Activated naive CD8-positive, alpha-beta T cell (primary cell): ENCODE results near the gene BTD.

ENCODE experiments used
- H3K27ac Mint-ChIP-seq: one replicate; pipeline ENCODE4 v1.8.0; 2021; ENCODE audit warnings: mixed read lengths
- H3K27me3 Mint-ChIP-seq: one replicate; pipeline ENCODE4 v1.8.0; 2021; ENCODE audit warnings: mixed read lengths
- H3K36me3 Mint-ChIP-seq: one replicate; pipeline ENCODE4 v1.8.0; 2021; ENCODE audit warnings: mixed read lengths
- H3K4me1 Mint-ChIP-seq: one replicate; pipeline ENCODE4 v1.8.0; 2021; ENCODE audit warnings: low read depth, mixed read lengths
- H3K4me3 Mint-ChIP-seq: one replicate; pipeline ENCODE4 v1.8.0; 2021; ENCODE audit warnings: mild to moderate bottlenecking, mixed read lengths
- H3K9me3 Mint-ChIP-seq: one replicate; pipeline ENCODE4 v1.8.0; 2021; ENCODE audit warnings: low read depth, mixed read lengths

Gene BTD

GRCh38 chr3:15690748-15691147, 89.2 kb downstream of the BTD start:
- H3K4me1 Mint-ChIP-seq = peaks cover 3% of the 10 kb centered on the region
- no peak overlapping the region for H3K4me3 Mint-ChIP-seq
- no peak overlapping the region for H3K27ac Mint-ChIP-seq
- H3K36me3 Mint-ChIP-seq = peaks cover 12% of the 10 kb centered on the region
- no peaks in the 10 kb centered on the region for H3K9me3 Mint-ChIP-seq
- H3K27me3 Mint-ChIP-seq = no peaks in the 10 kb centered on the region

GRCh38 chr3:15693355-15693754, 91.8 kb downstream of the BTD start:
- no peak overlapping the region for H3K27ac Mint-ChIP-seq
- no peaks in the 10 kb centered on the region for H3K27me3 Mint-ChIP-seq
- H3K4me3 Mint-ChIP-seq = no peak overlapping the region
- peaks cover 19% of the 10 kb centered on the region for H3K36me3 Mint-ChIP-seq
- H3K9me3 Mint-ChIP-seq = no peaks in the 10 kb centered on the region
- peaks cover 3% of the 10 kb centered on the region for H3K4me1 Mint-ChIP-seq

GRCh38 chr3:15694628-15695027, 93.1 kb downstream of the BTD start:
- H3K36me3 Mint-ChIP-seq = peaks cover 21% of the 10 kb centered on the region
- no peak overlapping the region for H3K4me3 Mint-ChIP-seq
- no peak overlapping the region for H3K27ac Mint-ChIP-seq
- peaks cover 3% of the 10 kb centered on the region for H3K4me1 Mint-ChIP-seq
- no peaks in the 10 kb centered on the region for H3K9me3 Mint-ChIP-seq
- H3K27me3 Mint-ChIP-seq = no peaks in the 10 kb centered on the region
